H1 (cell line): ENCODE measurements around the gene RRP7A. TPM values are rescaled to one million over a fixed set of nuclear protein-coding genes. Genes with fewer than 3 reads are reported as not detected.

Source experiments
- CTCF ChIA-PET: fragments of 300-600 bp; sonication (Branson Sonifier 250); formaldehyde crosslinking; loops from one replicate; lab custom pipeline; 2021; ENCODE audit not compliant: partially characterized antibody; lab: Charles Lee
- POLR2A ChIA-PET: fragments of 300-600 bp; sonication (Branson Sonifier 250); formaldehyde crosslinking; loops from one replicate; lab custom pipeline; 2021; ENCODE audit warnings: inconsistent platforms; ENCODE audit not compliant: partially characterized antibody; lab: Charles Lee
- DNase-seq, 2 experiments: peaks; one replicate each; pipeline versions ENCODE4 v3.0.0 to v3.0.0-alpha.2; 2010 to 2022; ENCODE audit warnings: low spot score in 2 of 2, low read depth in 1 of 2, mixed read lengths in 1 of 2
- FAIRE-seq: peaks from 2 replicates; lab custom pipeline; 2011; peaks lifted over from hg19 to GRCh38; lab: Jason Lieb, UNC
- H2AFZ ChIP-seq: 2 replicates; pipeline ENCODE4 v1.8.1; 2012; ENCODE audit warnings: low read length, inconsistent platforms
- H2AK5ac ChIP-seq: 2 replicates; pipeline ENCODE4 v1.6.1; 2013; ENCODE audit warnings: low read depth, low read length
- H2BK120ac ChIP-seq: replicated peaks from 2 replicates; pipeline ENCODE3; 2013; ENCODE audit warnings: low read depth, low read length, inconsistent platforms
- H2BK12ac ChIP-seq: 2 replicates; pipeline ENCODE4 v1.6.1; 2013; ENCODE audit warnings: low read depth, low read length
- H2BK15ac ChIP-seq: 2 replicates; pipeline ENCODE4 v1.6.1; 2013; ENCODE audit warnings: low read length
- H2BK20ac ChIP-seq: 2 replicates; pipeline ENCODE4 v1.6.1; 2013; ENCODE audit warnings: low read length
- H2BK5ac ChIP-seq: 2 replicates; pipeline ENCODE4 v1.6.1; 2013; ENCODE audit warnings: low read depth, low read length
- H3K14ac ChIP-seq: 2 replicates; pipeline ENCODE4 v1.6.1; 2013; ENCODE audit warnings: inconsistent platforms; ENCODE audit not compliant: insufficient read length
- H3K18ac ChIP-seq: 2 replicates; pipeline ENCODE4 v1.6.1; 2013; ENCODE audit warnings: low read length; ENCODE audit errors: extremely low read depth
- H3K23ac ChIP-seq: 2 replicates; pipeline ENCODE4 v1.6.1; 2013; ENCODE audit warnings: inconsistent platforms; ENCODE audit not compliant: insufficient read length
- H3K23me2 ChIP-seq: 2 replicates; pipeline ENCODE4 v1.6.1; 2013; ENCODE audit warnings: low read depth, low read length
- H3K27ac ChIP-seq: 2 replicates; pipeline ENCODE4 v1.6.1; 2011; ENCODE audit warnings: low read depth, low read length, inconsistent platforms
- H3K27me3 ChIP-seq, 4 experiments: replicated peaks in 1 of 4; 1 replicate in 1 of 4; 2 replicates in 3 of 4; pipeline versions ENCODE4 v1.6.1 to v1.8.1; 2011 to 2013; ENCODE audit warnings: low read length in 3 of 4, mild to moderate bottlenecking in 3 of 4, inconsistent platforms in 2 of 4, mixed read lengths in 2 of 4, moderate library complexity in 1 of 4; ENCODE audit not compliant: control insufficient read depth in 3 of 4, insufficient read depth in 3 of 4; ENCODE audit errors: extremely low read depth in 1 of 4
- H3K36me3 ChIP-seq, 4 experiments: 2 replicates each; pipeline versions ENCODE4 v1.6.1 to v1.8.1; 2011 to 2013; ENCODE audit warnings: mild to moderate bottlenecking in 4 of 4, low read length in 3 of 4, moderate library complexity in 2 of 4, control low read depth in 1 of 4, inconsistent platforms in 1 of 4; ENCODE audit not compliant: insufficient read depth in 4 of 4, control insufficient read depth in 2 of 4
- H3K4ac ChIP-seq: replicated peaks from 2 replicates; pipeline ENCODE3; 2013; ENCODE audit warnings: low read length, low read depth, mixed read lengths, inconsistent platforms; ENCODE audit not compliant: insufficient read length
- H3K4me1 ChIP-seq, 4 experiments: replicated peaks in 1 of 4; 1 replicate in 1 of 4; 2 replicates in 3 of 4; pipeline versions ENCODE4 v1.6.1 to v1.8.1; 2011 to 2013; ENCODE audit warnings: low read length in 3 of 4, inconsistent platforms in 2 of 4, mixed read lengths in 1 of 4; ENCODE audit not compliant: insufficient read depth in 4 of 4, control insufficient read depth in 3 of 4
- H3K4me2 ChIP-seq, 2 experiments: 2 replicates each; pipeline versions ENCODE4 v1.6.1 to v1.8.1; 2011 to 2013; ENCODE audit warnings: low read depth in 2 of 2, low read length in 2 of 2, control low read depth in 1 of 2, inconsistent platforms in 1 of 2, mild to moderate bottlenecking in 1 of 2; ENCODE audit not compliant: insufficient read depth in 1 of 2
- H3K4me3 ChIP-seq, 4 experiments: fragments of 200-600, 300-600 bp in 1 of 4; sonication (generic), shearing (Covaris generic), sonication (Bioruptor Twin) in 1 of 4; 2 replicates each; pipeline versions ENCODE4 v1.5.1 to v1.8.1; 2011 to 2016; ENCODE audit warnings: low read length in 4 of 4, low read depth in 3 of 4, control low read depth in 2 of 4, inconsistent platforms in 2 of 4, mild to moderate bottlenecking in 2 of 4, mixed read lengths in 1 of 4, moderate library complexity in 1 of 4; ENCODE audit not compliant: insufficient read depth in 2 of 4; ENCODE audit errors: extremely low read depth in 1 of 4
- H3K56ac ChIP-seq: replicated peaks from 2 replicates; pipeline ENCODE3; 2013; ENCODE audit warnings: low read depth, mild to moderate bottlenecking, mixed read lengths, low read length, inconsistent platforms; ENCODE audit not compliant: insufficient read length
- H3K79me1 ChIP-seq: 2 replicates; pipeline ENCODE4 v1.6.1; 2013; ENCODE audit warnings: low read depth, low read length, control low read depth
- H3K79me2 ChIP-seq, 2 experiments: 2 replicates each; pipeline versions ENCODE4 v1.6.1 to v1.8.1; 2012 to 2013; ENCODE audit warnings: low read length in 2 of 2, mild to moderate bottlenecking in 2 of 2, inconsistent platforms in 1 of 2; ENCODE audit not compliant: insufficient read depth in 2 of 2, control insufficient read depth in 1 of 2
- H3K9ac ChIP-seq, 4 experiments: replicated peaks in 1 of 4; 1 replicate in 1 of 4; 2 replicates in 3 of 4; pipeline versions ENCODE4 v1.6.1 to v1.8.1; 2011 to 2013; ENCODE audit warnings: low read depth in 3 of 4, low read length in 3 of 4, control low read depth in 2 of 4, mild to moderate bottlenecking in 2 of 4, moderate library complexity in 2 of 4, inconsistent platforms in 1 of 4; ENCODE audit errors: extremely low read depth in 1 of 4
- H3K9me3 ChIP-seq, 2 experiments: 2 replicates each; pipeline versions ENCODE4 v1.6.1 to v1.8.1; 2012 to 2013; ENCODE audit warnings: mild to moderate bottlenecking in 2 of 2, moderate library complexity in 2 of 2, control low read depth in 1 of 2, inconsistent platforms in 1 of 2, low read depth in 1 of 2, low read length in 1 of 2, mixed read lengths in 1 of 2; ENCODE audit not compliant: insufficient read depth in 2 of 2
- H4K20me1 ChIP-seq, 2 experiments: replicated peaks in 1 of 2; 2 replicates each; pipeline versions ENCODE3 to v1.8.1; 2011 to 2013; ENCODE audit warnings: inconsistent platforms in 2 of 2, low read length in 2 of 2, mild to moderate bottlenecking in 1 of 2; ENCODE audit not compliant: insufficient read depth in 2 of 2, control insufficient read depth in 1 of 2
- H4K5ac ChIP-seq: 2 replicates; pipeline ENCODE4 v1.6.1; 2013; ENCODE audit warnings: low read length, low read depth, mixed read lengths, inconsistent platforms; ENCODE audit not compliant: insufficient read length
- H4K8ac ChIP-seq: 2 replicates; pipeline ENCODE4 v1.8.0; 2013; ENCODE audit warnings: mild to moderate bottlenecking, moderate library complexity, low read length, inconsistent platforms; ENCODE audit not compliant: insufficient read depth; ENCODE audit errors: extremely low read depth
- H4K91ac ChIP-seq: replicated peaks from 2 replicates; pipeline ENCODE3; 2013; ENCODE audit warnings: low read length, mixed read lengths, inconsistent platforms; ENCODE audit not compliant: insufficient read length
- CBX5 ChIP-seq: fragments of 300-800, 300-1000 bp; sonication (generic); IDR thresholded peaks from 2 replicates; pipeline ENCODE4 v1.7.1; 2016; ENCODE audit warnings: antibody characterized with exemption, low read length, low read depth
- CBX8 ChIP-seq: fragments of 300-800, 300-1000 bp; sonication (generic); IDR thresholded peaks from 2 replicates; pipeline ENCODE4 v1.7.1; 2016; ENCODE audit warnings: low read depth, low read length, borderline replicate concordance
- EZH2 ChIP-seq: fragments of 200-600 bp; sonication (generic); IDR thresholded peaks from 2 replicates; pipeline ENCODE4 v1.7.1; 2012; ENCODE audit warnings: low read depth, mild to moderate bottlenecking, moderate library complexity, low read length, inconsistent platforms; ENCODE audit not compliant: severe bottlenecking
- POLR2AphosphoS5 ChIP-seq: IDR thresholded peaks from 2 replicates; pipeline ENCODE4 v1.6.1; 2011; ENCODE audit warnings: low read depth, low read length
- RNF2 ChIP-seq: fragments of 200-900, 300-1000 bp; sonication (generic); IDR thresholded peaks from 2 replicates; pipeline ENCODE4 v1.7.1; 2016; ENCODE audit warnings: borderline replicate concordance, low read depth, mild to moderate bottlenecking, antibody characterized with exemption, low read length; ENCODE audit not compliant: poor library complexity, severe bottlenecking; ENCODE audit errors: missing control alignments
- SIN3A ChIP-seq, 2 experiments: IDR thresholded peaks in 1 of 2; conservative IDR thresholded peaks in 1 of 2; 2 replicates each; pipeline ENCODE4 v1.6.1; 2011 to 2012; ENCODE audit warnings: low read length in 2 of 2, improper control_type of control experiment in 1 of 2, low read depth in 1 of 2, mild to moderate bottlenecking in 1 of 2
- TCF12 ChIP-seq: IDR thresholded peaks from 2 replicates; pipeline ENCODE4 v1.6.1; 2011; ENCODE audit warnings: low read depth, mild to moderate bottlenecking, low read length
- TEAD4 ChIP-seq: IDR thresholded peaks from 2 replicates; pipeline ENCODE4 v1.6.1; 2012; ENCODE audit warnings: low read depth, low read length, inconsistent platforms, mixed read lengths
- YY1 ChIP-seq: IDR thresholded peaks from 2 replicates; pipeline ENCODE4 v1.6.1; 2011; ENCODE audit warnings: low read depth, mild to moderate bottlenecking, low read length
- WGBS, 2 experiments: shearing (Covaris generic) in 1 of 2; methylation state at CpG; one replicate each; pipeline versions ENCODE4 v1.1.6 to v1.1.7; 2013 to 2015; ENCODE audit warnings: low lambda C conversion rate in 2 of 2, mixed read lengths in 2 of 2, inconsistent platforms in 1 of 2, low coverage in 1 of 2, missing lambda C conversion rate in 1 of 2; ENCODE audit not compliant: insufficient replicate concordance in 2 of 2, insufficient coverage in 1 of 2, insufficient read length in 1 of 2; ENCODE audit errors: extremely low coverage in 1 of 2, missing lambda C conversion rate in 1 of 2; 5-methylcytosine and 5-hydroxymethylcytosine counted together
- polyA plus RNA-seq, 7 experiments: library from polyadenylated mRNA; depleted of rRNA in 3 of 7; stranded (reverse) in 5 of 7; unstranded in 2 of 7; fragments of >200 nt in 5 of 7; fragments of 200-250 nt in 2 of 7; gene quantifications; 1 replicate in 5 of 7; 2 replicates in 1 of 7; 4 replicates in 1 of 7; pipeline versions ENCODE4 v1.2.1 to v1.2.3, GENCODE V29; 2011 to 2013; ENCODE audit warnings: missing spikeins in 2 of 7, mixed read lengths in 2 of 7
- total RNA-seq: library from RNA; stranded (reverse); fragmentation: NEBNext Ultra II Directional; extraction: Animal tissue kit (Norgen Biotek cat#: 25700); gene quantifications from 2 replicates; pipeline ENCODE4 v1.2.1, GENCODE V29; 2021

Gene RRP7A
- total and polyA plus RNA-seq, 2 of the 8 experiments (the other 6 are each of a cell fraction or from before 2014, with no cell fraction given): 18.4 to 49.0 TPM

DNA sequence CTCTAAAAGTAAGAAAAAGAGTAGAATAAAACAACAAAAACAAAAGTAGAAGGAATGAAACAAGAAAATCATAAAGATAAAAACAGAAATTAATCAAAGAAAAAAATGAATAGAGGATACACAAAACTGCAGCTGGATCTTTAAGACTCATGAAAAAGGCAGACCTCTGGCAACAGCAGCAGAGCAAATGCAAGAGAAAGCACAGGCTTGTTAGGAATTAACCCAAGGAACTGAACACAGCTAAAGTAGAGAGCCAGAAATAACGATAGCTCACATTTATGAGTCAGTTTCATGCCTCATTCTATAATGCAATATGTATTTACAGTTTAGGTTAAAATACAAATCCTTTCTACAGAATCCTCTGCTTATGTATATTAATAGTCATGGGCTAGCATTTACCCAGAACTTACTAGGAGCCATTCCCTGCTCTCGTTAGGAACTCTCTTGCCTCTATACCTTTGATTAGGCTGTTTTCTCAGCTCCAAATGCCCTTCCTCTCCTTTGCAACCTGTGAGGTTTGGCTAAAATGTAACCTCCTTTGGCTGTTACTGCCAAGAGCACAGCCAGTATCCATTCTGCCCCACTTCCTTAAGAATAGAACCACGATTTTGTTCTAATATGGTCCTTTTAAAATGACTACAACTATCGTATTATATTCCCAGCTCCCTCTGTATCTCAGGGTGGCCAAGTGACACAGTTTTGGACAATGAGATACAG, 49.1 kb downstream of the RRP7A start:
- H3K4me3 ChIP-seq: no peak overlapping the region
- POLR2A ChIA-PET: no interaction called here
- H3K79me2 ChIP-seq: no peaks in the 10 kb centered on the region
- no peak overlapping the region for H2AK5ac ChIP-seq
- 91% methylated on average over 4 of the region's 4 CpGs; no CpG with 5 or more reads in 1 of the 2 experiments for WGBS, 2 experiments
- H3K23me2 ChIP-seq: peaks cover 4% of the 10 kb centered on the region; the same call in 1 of the 2 replicates
- H3K4me1 ChIP-seq: 0 out of 7 replicates have a peak, but pooled peaks cover 0 to 1% (median 0%) of the 10 kb centered on the region in 4 experiments
- no peak overlapping the region for H3K18ac ChIP-seq
- no peak overlapping the region for H2AFZ ChIP-seq
- no peak overlapping the region for H2BK20ac ChIP-seq
- H4K5ac ChIP-seq: no peak overlapping the region
- TF ChIP-seq YY1 (no peak), CBX8 (no peak), TEAD4 (no peak), RNF2 (no peak), SIN3A (conservative IDR thresholded peaks at IDR 0.05 in 1 of 2, IDR thresholded peaks at IDR 0.05 in 1 of 2; ENCODE audit: low read depth in 1 of 2, low read length in 2 of 2) (no peak), EZH2 (no peak), CBX5 (no peak), POLR2AphosphoS5 (no peak), TCF12 (no peak)
- TF ChIP-seq, all 59 proteins: peak for 0
- no peak overlapping the region for H2BK12ac ChIP-seq
- no peak overlapping the region for H3K56ac ChIP-seq
- H2BK120ac ChIP-seq: no peak overlapping the region
- FAIRE-seq (no peak), DNase-seq (no peak)
- H3K4me2 ChIP-seq: no peak overlapping the region
- CTCF ChIA-PET: interaction anchor here (0.6 to 1.8 kb wide), 5 partner anchors 8 to 1823 kb away, joined by 3 to 6 read pairs (median 4); no protein-coding TSS in a partner anchor
- no peaks in the 10 kb centered on the region for H3K36me3 ChIP-seq
- H3K9ac ChIP-seq: no peak overlapping the region
- no peaks in the 10 kb centered on the region for H3K79me1 ChIP-seq
- no peak overlapping the region for H2BK5ac ChIP-seq
- no peak overlapping the region for H3K4ac ChIP-seq
- no peaks in the 10 kb centered on the region for H3K27me3 ChIP-seq
- no peak overlapping the region for H2BK15ac ChIP-seq
- H4K8ac ChIP-seq: no peak overlapping the region
- H4K91ac ChIP-seq: no peak overlapping the region
- H3K23ac ChIP-seq: no peak overlapping the region
- H3K9me3 ChIP-seq: no peaks in the 10 kb centered on the region
- H3K14ac ChIP-seq: no peak overlapping the region
- H4K20me1 ChIP-seq: no peaks in the 10 kb centered on the region
- H3K27ac ChIP-seq: no peak overlapping the region
